Renal cortical epithelial cell (primary cell): ENCODE data around the gene HNRNPM. TPM values are rescaled to one million over a fixed set of nuclear protein-coding genes. Genes with fewer than 3 reads are reported as not detected.
A peak's percentile ranks its signal among the peaks of the same experiment; 100 is the strongest.
"Not testable (repeated sequence)": the region's sequence is repeated elsewhere in the genome, so short reads cannot be mapped to it uniquely, and the experiment has no call there.

Experiments
- DNase-seq: peaks from one replicate; pipeline ENCODE4 v3.0.0-alpha.2; 2011; ENCODE audit warnings: low read depth
- total RNA-seq: library from RNA; depleted of rRNA; stranded (reverse); fragments of >200 nt; gene quantifications from 2 replicates; pipeline ENCODE4 v1.2.3, GENCODE V29; 2014

Gene HNRNPM
- total RNA-seq, 1 donor from 2014 or later: 98.8 TPM

DNA sequence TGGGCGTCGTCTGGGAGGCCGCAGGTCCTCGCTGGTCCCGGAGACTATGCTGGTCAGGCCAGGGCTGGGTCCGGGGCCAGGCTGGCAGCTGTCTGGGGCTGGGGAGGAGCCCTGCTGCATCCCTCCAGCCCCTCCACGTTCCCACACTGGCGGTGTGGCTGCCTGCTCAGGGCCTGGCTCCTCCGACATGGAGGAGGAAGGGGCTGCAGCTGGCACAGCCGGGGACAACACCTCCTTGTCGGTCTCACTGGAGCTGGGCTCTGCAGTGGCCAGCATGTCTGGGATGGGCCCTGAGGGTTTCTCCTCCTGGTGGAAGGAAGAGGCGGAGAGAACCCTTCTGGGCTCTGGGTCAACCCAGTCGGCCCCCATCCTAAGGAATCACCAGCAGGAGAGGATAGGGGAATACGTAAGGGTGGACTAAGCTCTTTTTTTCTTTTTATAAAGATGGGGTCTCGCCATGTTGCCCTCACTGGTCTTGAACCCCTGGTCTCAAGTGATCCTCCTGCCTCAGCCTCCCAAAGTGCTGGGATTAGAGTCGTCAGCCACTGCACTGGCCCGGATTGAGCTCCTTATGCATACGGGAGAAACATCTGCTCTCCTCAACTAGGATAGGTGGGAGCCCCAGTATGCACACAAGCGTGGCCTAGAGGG, 68.4 kb downstream of the HNRNPM start:
- DNase-seq: no peak

DNA sequence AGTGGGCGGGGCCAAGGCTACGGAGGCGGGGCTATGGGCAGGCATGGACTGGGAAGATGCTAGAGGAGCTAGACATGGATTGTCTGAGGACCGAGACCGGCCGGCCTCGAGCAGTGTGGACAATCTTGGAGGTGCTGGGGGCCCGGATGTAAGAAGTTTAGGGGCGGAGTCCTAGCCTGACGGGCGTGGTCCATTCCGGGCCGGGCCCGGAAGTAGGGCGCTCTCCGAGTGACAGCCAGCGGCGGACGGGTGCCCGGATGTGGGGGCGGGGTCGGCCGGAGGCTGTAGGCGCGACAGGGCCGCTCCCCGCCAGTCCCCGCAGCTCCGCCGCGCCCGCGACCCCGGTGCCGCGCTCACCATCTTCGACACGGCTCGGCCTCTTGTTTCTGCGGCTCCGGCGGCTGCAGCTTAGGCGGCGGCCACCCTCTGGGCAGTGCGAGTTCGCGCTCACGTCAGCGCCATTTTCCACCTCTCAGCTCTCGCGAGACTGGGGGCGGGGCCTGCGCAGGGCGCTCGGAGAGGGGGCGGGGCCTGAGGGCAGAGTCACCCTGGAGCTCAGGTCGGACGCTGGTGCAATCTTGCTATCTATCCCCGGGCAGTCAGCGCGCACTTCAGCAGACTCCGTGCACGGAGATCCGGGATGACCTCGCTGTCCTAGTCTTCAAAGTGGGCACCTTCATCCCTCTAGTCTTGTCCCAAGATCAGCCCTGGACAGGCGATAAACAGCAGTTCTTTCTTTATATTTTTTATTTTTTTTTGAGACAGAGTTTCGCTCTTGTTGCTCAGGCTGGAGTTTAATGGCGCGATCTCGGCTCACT, 69.1 kb downstream of the HNRNPM start, which contains the start of gene ZNF414:
Gene ZNF414, minus strand, starts transcription at position 481 of the 818 bp plus-strand sequence. Its CDS starts 121 bp downstream, at position 360.
- DNase-seq: peak; percentile 87

DNA sequence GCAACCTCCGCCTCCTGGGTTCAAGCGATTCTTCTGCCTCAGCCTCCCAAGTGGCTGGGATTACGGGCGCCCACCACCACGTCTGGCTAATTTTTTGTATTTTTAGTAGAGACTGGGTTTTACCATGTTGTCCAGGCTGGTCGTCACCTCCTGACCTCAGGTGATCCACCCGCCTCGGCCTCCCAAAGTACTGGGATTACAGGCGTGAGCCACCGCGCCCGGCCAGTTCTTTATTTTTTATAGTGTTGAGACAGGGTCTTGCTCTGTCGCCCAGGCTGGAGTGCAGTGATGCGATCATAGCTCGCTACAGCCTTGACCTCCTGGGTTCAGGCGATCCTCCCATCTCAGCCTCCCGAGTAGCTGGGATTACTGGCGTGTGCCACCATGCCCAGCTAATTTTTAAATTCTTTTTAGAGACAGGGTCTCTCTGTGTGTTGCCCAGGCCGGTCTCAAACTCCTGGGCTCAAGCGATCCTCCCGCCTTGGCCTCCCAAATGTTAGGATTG, 69.8 kb downstream of the HNRNPM start:
- DNase-seq: not testable (repeated sequence)

DNA sequence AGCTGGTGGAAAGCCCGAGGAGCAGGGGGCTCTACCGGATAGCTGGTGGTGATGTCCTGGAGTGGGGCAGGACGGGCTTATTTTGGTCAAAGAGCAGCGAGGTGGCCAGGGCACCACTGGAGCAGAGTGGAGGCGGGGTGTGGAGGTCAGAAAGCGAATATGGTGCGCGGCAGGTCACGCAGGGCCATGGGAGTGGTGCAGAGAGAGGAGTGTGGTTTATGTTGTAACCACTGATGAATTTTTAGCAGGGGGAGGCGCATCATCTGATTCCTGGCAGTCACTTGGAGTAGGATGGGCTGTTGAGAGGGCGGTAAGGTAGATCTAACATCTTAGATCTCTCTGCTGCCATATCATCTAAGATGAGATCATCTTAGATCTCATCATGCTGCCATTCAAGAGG, 70.5 kb downstream of the HNRNPM start:
- no peak for DNase-seq

DNA sequence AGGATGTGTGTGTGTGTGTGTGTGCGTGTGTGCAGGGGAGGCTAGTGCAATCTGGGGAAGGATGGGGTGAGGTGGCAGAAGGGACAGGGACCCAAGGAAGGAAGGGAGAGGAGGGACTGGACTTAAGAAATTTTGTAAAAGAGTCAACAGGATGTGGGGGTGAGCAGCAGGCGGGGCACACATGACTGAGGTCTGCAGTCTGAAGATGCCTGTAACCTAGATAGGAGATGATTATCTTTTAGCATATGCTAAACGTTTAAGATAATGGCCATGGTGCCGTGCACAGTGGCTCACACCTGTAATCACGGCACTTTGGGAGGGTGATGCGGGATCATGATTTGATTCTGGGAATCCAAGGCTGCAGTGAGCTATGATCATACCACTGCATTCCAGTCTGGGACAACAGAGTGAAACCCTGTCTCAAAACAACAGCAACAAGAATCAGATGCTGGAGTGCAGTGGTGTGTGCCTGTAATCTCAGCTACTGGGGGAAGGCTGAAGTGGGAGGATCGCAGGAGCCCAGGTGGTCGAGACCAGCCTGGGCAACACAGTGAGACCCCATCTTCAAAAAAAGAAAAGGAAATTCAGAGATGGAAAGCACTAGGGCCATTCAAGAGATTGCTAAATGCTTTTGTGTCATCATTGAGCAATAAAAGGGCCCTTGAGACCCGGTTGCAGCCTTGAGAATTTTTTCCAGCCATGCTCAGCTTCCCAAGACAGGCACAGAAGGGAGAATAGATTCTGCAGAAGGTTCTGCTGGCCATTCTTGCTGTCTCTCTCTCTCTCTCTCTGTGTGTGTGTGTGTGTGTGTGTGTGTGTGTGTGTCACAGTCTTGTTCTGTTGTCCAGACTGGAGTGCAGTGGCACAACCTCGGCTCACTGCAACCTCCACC, 73.0 kb downstream of the HNRNPM start:
- DNase-seq: no peak

DNA sequence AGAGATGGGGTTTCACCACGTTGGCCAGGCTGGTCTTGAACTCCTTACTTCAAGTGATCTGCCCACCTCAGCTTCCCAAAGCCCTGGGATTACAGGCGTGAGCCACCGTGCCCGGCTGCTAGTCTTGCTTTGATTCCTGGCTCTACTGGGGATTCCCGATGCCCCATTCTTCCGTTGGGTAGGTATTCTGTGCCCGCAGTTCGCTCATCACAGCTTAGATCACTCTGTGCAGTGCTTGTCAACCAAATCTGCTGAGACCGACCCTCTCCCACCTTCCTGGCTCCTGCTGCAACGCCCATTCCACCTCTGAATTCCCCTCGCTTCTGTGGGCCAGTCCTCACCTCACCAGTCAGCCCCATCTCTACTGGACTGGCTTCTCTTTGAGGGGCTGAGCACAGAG, 73.8 kb downstream of the HNRNPM start:
- DNase-seq: no peak

DNA sequence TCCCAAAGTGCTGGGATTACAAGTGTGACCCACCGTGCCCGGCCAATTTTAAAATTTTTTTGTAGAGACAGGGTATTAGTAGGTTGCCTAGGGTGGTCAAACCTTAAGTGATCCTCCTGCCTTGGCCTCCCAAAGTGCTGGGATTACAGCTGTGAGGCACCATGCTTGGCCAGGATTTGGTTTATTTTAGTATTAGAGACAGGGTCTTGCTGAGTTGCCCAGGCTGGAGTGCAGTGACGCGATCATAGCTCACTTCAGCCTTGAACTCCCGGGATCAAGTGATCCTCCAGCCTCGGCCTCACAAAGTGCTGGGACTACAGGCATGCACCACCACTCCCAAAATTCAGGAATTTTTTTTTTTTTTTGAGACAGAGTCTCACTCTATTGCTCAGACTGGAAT, 74.6 kb downstream of the HNRNPM start:
- no peak for DNase-seq

DNA sequence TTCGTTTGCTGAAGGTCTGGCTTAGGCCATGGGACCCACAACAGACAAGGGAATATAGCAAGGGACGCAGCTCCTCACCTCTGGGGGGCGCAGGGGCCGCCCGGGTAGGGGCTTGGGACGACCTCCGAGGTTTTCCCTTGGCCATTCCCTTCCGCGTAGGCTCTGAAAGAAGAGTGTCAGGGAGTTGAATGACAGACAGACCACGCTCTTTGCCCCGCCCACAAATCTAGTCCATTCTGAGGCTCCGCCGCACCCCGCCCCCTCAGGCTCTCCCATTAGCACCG, 80.6 kb downstream of the HNRNPM start:
- no peak for DNase-seq

DNA sequence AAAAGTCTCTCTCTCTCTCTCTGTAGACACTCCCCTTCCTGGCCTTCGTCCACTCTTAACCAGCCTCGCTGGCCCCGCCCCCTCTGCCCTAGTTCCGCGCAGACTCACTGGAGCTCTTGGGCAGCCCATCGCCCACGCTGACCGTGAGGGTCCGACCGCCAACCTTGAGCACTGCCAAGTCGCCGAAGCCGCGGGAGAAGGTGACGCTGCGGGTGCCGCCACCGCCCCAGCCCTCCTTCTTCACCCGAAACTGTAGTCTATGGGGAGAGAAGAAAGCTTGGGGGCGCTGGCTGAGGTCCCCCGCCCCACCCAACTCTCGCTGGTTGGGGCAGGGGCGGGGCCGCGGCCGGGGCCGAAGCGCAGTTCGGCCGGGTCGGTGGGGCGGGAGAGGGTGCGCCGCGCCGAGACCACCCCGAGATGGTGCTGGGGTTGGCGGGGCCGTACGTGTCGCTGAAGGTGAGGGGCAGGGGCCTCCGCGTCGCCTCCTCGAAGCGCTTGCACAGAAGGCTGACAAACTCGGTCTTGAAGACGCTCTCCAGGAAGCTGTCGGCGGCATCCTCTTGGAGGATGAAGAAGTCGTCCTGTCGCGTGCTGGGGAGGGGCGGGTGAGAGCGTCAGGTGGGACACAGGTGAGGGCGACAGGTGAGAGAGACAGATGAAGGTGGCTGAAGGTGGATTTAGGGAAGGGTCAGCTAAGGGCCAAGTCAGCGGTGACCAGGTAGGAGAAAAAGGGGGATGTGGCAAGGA, 81.7 kb downstream of the HNRNPM start:
- peak; percentile 80 for DNase-seq

DNA sequence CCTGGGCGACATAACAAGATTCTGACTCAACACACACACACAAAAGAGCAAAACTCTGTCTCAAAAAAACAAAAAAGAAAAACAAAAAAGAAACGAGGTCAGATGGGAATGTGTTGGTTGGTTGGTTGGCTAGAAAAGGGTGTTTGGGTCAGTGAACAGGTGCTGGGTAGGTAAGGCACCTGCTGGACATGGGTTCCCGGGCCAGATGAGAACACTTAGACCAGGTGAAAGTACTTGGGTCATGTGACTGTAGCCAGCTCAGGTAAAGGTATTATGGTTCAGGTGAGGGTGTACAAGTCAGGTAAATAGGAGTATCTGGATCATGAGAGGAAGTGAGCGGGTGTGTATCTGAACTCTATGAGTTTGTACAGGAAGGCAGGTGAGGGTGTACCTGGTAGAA, 83.7 kb downstream of the HNRNPM start:
- DNase-seq: no peak

DNA sequence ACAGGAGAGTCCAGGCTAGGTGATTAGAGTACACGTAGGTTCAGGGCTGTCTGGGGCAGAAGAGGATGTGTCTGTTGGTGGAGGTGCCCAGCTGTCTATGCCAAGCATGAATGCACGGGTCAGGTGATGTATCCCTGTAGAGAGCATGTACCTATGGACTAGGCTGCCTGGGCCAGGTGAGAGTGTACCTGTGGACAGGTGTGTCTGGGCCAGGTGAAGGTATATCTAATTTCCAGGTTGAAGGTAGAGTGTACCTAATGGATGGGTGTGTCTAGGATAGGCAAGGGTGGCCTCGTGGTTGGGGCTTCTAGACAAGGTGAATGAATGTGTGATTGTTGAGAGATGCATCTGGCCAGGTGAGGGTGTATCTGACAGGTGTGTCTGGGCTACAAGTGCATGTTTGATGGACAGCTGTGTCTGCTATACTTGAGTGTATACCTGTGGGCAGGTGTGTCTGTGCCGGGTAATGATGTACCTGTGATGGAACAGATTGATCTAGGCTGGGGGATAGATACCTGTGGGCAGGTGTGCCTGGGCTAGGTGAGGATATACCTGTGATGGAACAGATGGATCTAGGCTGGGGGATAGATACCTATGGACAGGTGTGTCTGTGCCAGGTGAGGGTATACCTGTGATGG, 84.7 kb downstream of the HNRNPM start:
- DNase-seq: no peak

DNA sequence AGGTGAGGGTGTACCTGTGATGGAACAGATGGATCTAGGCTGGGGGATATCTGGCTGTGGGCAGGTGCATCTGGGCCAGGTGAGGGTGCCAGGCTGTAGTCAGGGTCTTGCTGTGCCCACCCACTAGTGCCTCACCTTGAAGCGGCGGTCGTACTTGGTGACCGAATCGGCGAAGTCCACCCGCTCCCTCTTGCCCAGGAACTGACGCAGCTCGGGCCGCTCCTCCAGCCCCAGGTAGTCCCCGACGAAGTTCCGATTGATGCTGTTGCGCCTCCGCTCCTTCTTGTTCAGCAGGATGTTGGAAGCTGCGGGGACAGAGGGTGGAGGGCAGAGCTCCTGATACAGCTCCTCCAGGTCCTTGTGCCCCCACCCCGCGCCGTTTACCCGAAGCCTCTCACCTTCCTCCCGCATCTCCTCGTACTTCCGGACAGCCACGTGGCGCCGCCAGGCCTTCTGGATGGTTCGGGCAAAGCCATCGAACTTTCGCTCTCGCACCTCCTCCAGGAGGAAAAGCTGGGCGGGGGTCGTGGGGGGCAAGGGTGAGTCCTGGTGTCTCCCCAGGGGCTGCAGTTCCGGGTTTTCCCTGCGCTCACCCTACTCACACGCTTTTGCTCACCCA, 85.4 kb downstream of the HNRNPM start:
- no peak for DNase-seq

DNA sequence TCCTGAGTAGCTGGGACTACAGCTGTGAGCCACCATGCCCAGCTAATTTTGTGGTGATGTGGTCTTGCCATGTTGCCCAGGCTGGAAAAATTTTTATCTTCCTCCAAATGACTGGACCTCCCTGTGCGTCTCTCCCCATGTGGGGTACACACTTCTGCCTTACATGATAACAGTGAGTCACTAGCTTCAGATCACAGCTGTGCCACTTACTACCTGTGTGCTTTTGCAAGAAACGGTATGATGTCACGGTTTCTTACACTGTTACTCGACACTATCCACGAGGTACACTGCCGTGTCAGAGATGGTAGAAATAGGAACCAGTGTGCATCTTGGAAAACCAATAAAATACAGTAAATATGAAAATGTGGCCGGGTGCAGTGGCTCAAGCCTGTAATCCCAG, 86.7 kb downstream of the HNRNPM start:
- DNase-seq: no peak

DNA sequence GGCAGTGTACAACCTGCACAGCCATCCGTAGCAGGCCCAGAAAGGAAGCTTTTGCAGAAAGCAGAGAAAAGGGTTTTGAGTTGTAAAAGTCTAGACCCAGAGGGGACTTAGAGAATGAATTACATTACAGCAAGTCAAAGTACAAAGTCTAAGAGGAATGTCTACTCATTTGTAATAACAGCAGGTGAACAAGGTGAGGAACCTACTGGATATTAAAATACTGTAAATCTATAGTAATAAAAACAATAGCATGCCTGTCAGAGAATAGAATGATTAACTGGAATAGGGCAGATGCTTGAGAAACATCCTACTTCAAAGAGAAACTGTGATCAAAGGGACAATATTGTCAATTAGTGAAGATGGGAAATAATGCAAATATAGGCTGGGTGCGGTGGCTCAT, 87.5 kb downstream of the HNRNPM start:
- no peak for DNase-seq

DNA sequence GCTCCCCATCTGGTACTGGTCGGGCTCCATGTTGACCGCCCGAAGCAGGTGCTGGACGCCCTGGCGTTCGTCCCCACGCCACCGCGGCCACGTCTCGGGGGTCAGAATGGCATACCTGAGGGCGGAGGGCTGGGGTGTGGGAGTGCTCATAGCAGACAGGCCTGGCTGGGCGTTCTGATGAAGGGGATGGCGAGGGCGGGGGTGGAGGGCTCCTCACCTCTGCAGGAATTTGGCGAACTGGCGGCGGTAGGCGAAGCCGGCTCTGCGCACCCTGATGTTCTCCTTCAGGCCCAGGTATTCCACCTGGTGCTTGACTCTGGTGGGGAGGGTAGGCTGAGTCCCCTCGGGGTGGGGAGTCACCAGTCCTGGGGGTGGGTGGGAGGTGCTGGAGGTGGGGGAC, 91.5 kb downstream of the HNRNPM start:
- DNase-seq: no peak

DNA sequence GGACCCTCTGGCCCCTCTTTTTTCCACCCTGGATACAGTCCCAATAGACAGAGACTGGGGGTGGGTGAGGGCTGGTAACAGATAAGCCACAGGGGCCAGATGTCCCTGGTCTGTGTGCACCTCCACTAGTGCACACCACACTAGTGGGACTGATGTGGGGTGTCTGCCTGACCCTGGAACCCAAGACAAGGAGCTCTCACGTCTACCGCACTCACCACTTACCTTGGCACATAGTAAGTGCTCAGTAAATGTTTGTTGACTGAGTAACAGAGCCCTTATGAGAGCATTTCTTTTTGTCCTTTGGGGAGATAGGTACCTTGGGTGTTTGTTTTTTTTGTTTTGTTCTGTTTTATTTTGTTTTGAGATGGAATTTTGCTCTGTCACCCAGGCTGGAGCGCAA, 92.3 kb downstream of the HNRNPM start:
- no peak for DNase-seq
